ENCODE results near the gene SHMT2.

SHMT2 gene

GRCh38 chr12:57201219-57201618 lies 28.3 kb upstream of the SHMT2 start:
- TF ChIP-seq CTCF (IDR thresholded peaks at IDR 0.05; ENCODE audit: borderline replicate concordance, control extremely low read depth, extremely low read depth, insufficient read depth, missing control alignments), result no peak
- DNase-seq (ENCODE audit: low spot score), result no peak
- in situ Hi-C loops (cut with MboI; ENCODE audit: low sequenced_read_pairs, unreplicated experiment), result no loop called here

- TF ChIP-seq CTCF (IDR thresholded peaks at IDR 0.05; ENCODE audit: borderline replicate concordance, control extremely low read depth, extremely low read depth, insufficient read depth, missing control alignments), result no peak
- DNase-seq (ENCODE audit: low spot score), result no peak
- in situ Hi-C loops (cut with MboI; ENCODE audit: low sequenced_read_pairs, unreplicated experiment), result no loop called here
Observed at GRCh38 chr12:57201631-57202030, 27.9 kb upstream of the SHMT2 start.

- no peak for TF ChIP-seq CTCF (IDR thresholded peaks at IDR 0.05; ENCODE audit: borderline replicate concordance, control extremely low read depth, extremely low read depth, insufficient read depth, missing control alignments)
- in situ Hi-C loops (cut with MboI; ENCODE audit: low sequenced_read_pairs, unreplicated experiment), result no loop called here
- DNase-seq (ENCODE audit: low spot score), result no peak
Observed at GRCh38 chr12:57202321-57202720, 27.2 kb upstream of the SHMT2 start.

GRCh38 chr12:57203201-57203600 lies 26.3 kb upstream of the SHMT2 start:
- TF ChIP-seq CTCF (IDR thresholded peaks at IDR 0.05; ENCODE audit: borderline replicate concordance, control extremely low read depth, extremely low read depth, insufficient read depth, missing control alignments), result no peak
- no peak for DNase-seq (ENCODE audit: low spot score)
- in situ Hi-C loops (cut with MboI; ENCODE audit: low sequenced_read_pairs, unreplicated experiment), result no loop called here

- no peak for TF ChIP-seq CTCF (IDR thresholded peaks at IDR 0.05; ENCODE audit: borderline replicate concordance, control extremely low read depth, extremely low read depth, insufficient read depth, missing control alignments)
- in situ Hi-C loops (cut with MboI; ENCODE audit: low sequenced_read_pairs, unreplicated experiment), result no loop called here
- no peak for DNase-seq (ENCODE audit: low spot score)
Observed at GRCh38 chr12:57203791-57204190, 25.7 kb upstream of the SHMT2 start.

GRCh38 chr12:57204454-57204853 lies 25.1 kb upstream of the SHMT2 start:
- in situ Hi-C loops (cut with MboI; ENCODE audit: low sequenced_read_pairs, unreplicated experiment), result no loop called here
- no peak for DNase-seq (ENCODE audit: low spot score)
- TF ChIP-seq CTCF (IDR thresholded peaks at IDR 0.05; ENCODE audit: borderline replicate concordance, control extremely low read depth, extremely low read depth, insufficient read depth, missing control alignments), result no peak

- TF ChIP-seq CTCF (IDR thresholded peaks at IDR 0.05; ENCODE audit: borderline replicate concordance, control extremely low read depth, extremely low read depth, insufficient read depth, missing control alignments), result no peak
- in situ Hi-C loops (cut with MboI; ENCODE audit: low sequenced_read_pairs, unreplicated experiment), result no loop called here
- no peak for DNase-seq (ENCODE audit: low spot score)
Observed at GRCh38 chr12:57205186-57205585, 24.3 kb upstream of the SHMT2 start.

Measured in GM13976 (cell line).